PC-9 (cell line): ENCODE data around the gene ZNF273. TPM values are rescaled to one million over a fixed set of nuclear protein-coding genes. Genes with fewer than 3 reads are reported as not detected.
"Not testable (repeated sequence)": the region's sequence is repeated elsewhere in the genome, so short reads cannot be mapped to it uniquely, and the experiment has no call there.

Experiments used
- BruUV-seq: library from RNA; stranded (reverse); fragments of 400-500 nt; replicated peaks from 2 replicates; lab custom pipeline; 2021; lab: Mats Ljungman, UMichigan
- CTCF ChIA-PET: fragments of 300-600 bp; sonication (Branson Sonifier 250); formaldehyde crosslinking; loops from one replicate; lab custom pipeline; 2022; ENCODE audit warnings: antibody characterized with exemption; lab: Charles Lee
- POLR2A ChIA-PET: fragments of 300-600 bp; sonication (Branson Sonifier 250); formaldehyde crosslinking; loops from one replicate; lab custom pipeline; 2022; ENCODE audit warnings: antibody characterized with exemption; ENCODE audit not compliant: unreplicated experiment; lab: Charles Lee
- DNase-seq, 2 experiments: peaks; one replicate each; pipeline versions ENCODE4 v3.0.0 to v3.0.0-alpha.2; 2015 to 2022; ENCODE audit warnings: mixed read lengths in 1 of 2
- H2AFZ ChIP-seq: fragments of 200-600 bp; sonication (generic); 2 replicates; pipeline ENCODE4 v1.8.1; 2017; ENCODE audit warnings: antibody characterized with exemption
- H3F3A ChIP-seq: fragments of 200-600 bp; sonication (generic); 2 replicates; pipeline ENCODE4 v1.8.1; 2017; ENCODE audit warnings: antibody characterized with exemption, mild to moderate bottlenecking, low read depth; ENCODE audit not compliant: insufficient read depth
- H3K27ac ChIP-seq: fragments of 200-600 bp; sonication (generic); 2 replicates; pipeline ENCODE4 v1.6.1; 2016; ENCODE audit warnings: mixed run types
- H3K27me3 ChIP-seq: fragments of 200-600 bp; sonication (generic); 2 replicates; pipeline ENCODE4 v1.6.1; 2016; ENCODE audit warnings: low read depth, mixed run types; ENCODE audit not compliant: insufficient read depth
- H3K36me3 ChIP-seq: fragments of 200-600 bp; sonication (generic); 2 replicates; pipeline ENCODE4 v1.6.1; 2016; ENCODE audit warnings: low read depth, mixed run types
- H3K4me1 ChIP-seq: fragments of 200-600 bp; sonication (generic); replicated peaks from 2 replicates; pipeline ENCODE4 v1.6.1; 2016; ENCODE audit warnings: mixed run types; ENCODE audit not compliant: insufficient read depth
- H3K4me2 ChIP-seq: fragments of 200-600 bp; sonication (generic); 2 replicates; pipeline ENCODE4 v1.6.1; 2017; ENCODE audit warnings: mixed run types
- H3K4me3 ChIP-seq: fragments of 200-600 bp; sonication (generic); 2 replicates; pipeline ENCODE4 v1.6.1; 2016; ENCODE audit warnings: mixed run types
- H3K79me2 ChIP-seq: fragments of 200-600 bp; sonication (generic); 2 replicates; pipeline ENCODE4 v1.6.1; 2017; ENCODE audit warnings: low read depth, mixed run types
- H3K9me2 ChIP-seq: fragments of 200-600 bp; sonication (generic); 2 replicates; pipeline ENCODE4 v1.8.1; 2017; ENCODE audit warnings: mild to moderate bottlenecking; ENCODE audit not compliant: insufficient read depth
- H3K9me3 ChIP-seq: fragments of 200-600 bp; sonication (generic); 2 replicates; pipeline ENCODE4 v1.8.1; 2016; ENCODE audit warnings: low read depth; ENCODE audit not compliant: insufficient read depth
- H4K20me1 ChIP-seq: fragments of 200-600 bp; sonication (generic); 2 replicates; pipeline ENCODE4 v1.8.1; 2017; ENCODE audit not compliant: insufficient read depth
- CTCF ChIP-seq: fragments of 200-600 bp; sonication (generic); conservative IDR thresholded peaks from 2 replicates; pipeline ENCODE4 v1.6.1; 2017; ENCODE audit warnings: mixed run types, antibody characterized with exemption, mild to moderate bottlenecking, moderate library complexity
- EZH2 ChIP-seq: fragments of 200-600 bp; sonication (generic); IDR thresholded peaks from 2 replicates; pipeline ENCODE4 v1.8.0; 2017; ENCODE audit warnings: antibody characterized with exemption, low read depth
- intact Hi-C: fragments of 100-400 bp; cut with micrococcal nuclease; formaldehyde crosslinking; loops from one replicate; pipeline ENCODE4 v1.10.0; 2022; ENCODE audit not compliant: unreplicated experiment
- total RNA-seq: library from RNA; stranded (reverse); gene quantifications from 2 replicates; pipeline ENCODE4 v1.2.3, GENCODE V29; 2021

The ZNF273 gene
- total RNA-seq, 1 experiment from 2014 or later: 4.6 TPM

GRCh38 chr7:64892666-64893309 is 10.3 kb upstream of the ZNF273 start:
- BruUV-seq: no TSS peak
- no peak for TF ChIP-seq CTCF
- TF ChIP-seq EZH2: no peak
- H3F3A ChIP-seq: no peaks in the 10 kb centered on the region
- POLR2A ChIA-PET: interaction anchor here (0.7 kb wide), 1 partner anchor 14 kb away, joined by 4 read pairs; no protein-coding TSS in a partner anchor
- H4K20me1 ChIP-seq: no peaks in the 10 kb centered on the region
- H3K27me3 ChIP-seq: peaks cover 8% of the 10 kb centered on the region; the same call in 1 of the 2 replicates
- no peaks in the 10 kb centered on the region; the same call in 1 of the 2 replicates for H3K9me2 ChIP-seq
- H3K27ac ChIP-seq: no peak overlapping the region
- intact Hi-C loops: no loop called here
- H3K4me1 ChIP-seq: no peaks in the 10 kb centered on the region
- DNase-seq: no peak
- no peaks in the 10 kb centered on the region for H3K36me3 ChIP-seq
- CTCF ChIA-PET: no interaction called here
- no peaks in the 10 kb centered on the region for H3K9me3 ChIP-seq
- no peaks in the 10 kb centered on the region for H3K79me2 ChIP-seq
- H3K4me2 ChIP-seq: no peak overlapping the region
- H3K4me3 ChIP-seq: no peak overlapping the region
- no peak overlapping the region for H2AFZ ChIP-seq

GRCh38 chr7:64893401-64893800 is 9.7 kb upstream of the ZNF273 start:
- no TSS peak for BruUV-seq
- H3K9me3 ChIP-seq: no peaks in the 10 kb centered on the region
- H2AFZ ChIP-seq: no peak overlapping the region
- no peaks in the 10 kb centered on the region for H3K79me2 ChIP-seq
- no peaks in the 10 kb centered on the region for H3F3A ChIP-seq
- no peak overlapping the region for H3K4me2 ChIP-seq
- H3K27me3 ChIP-seq: peaks cover 3% of the 10 kb centered on the region; the same call in 1 of the 2 replicates
- no peaks in the 10 kb centered on the region for H3K4me1 ChIP-seq
- H3K9me2 ChIP-seq: no peaks in the 10 kb centered on the region; the same call in 1 of the 2 replicates
- DNase-seq: no peak
- no peaks in the 10 kb centered on the region for H3K36me3 ChIP-seq
- CTCF ChIA-PET: no interaction called here
- POLR2A ChIA-PET: no interaction called here
- no peak overlapping the region for H3K27ac ChIP-seq
- H4K20me1 ChIP-seq: no peaks in the 10 kb centered on the region
- intact Hi-C loops: no loop called here
- no peak overlapping the region for H3K4me3 ChIP-seq
- TF ChIP-seq EZH2 (no peak), CTCF (no peak)

GRCh38 chr7:64902461-64902805 is 640 bp upstream of the ZNF273 start:
- POLR2A ChIA-PET: interaction anchor here (0.5 to 0.6 kb wide), 2 partner anchors 744 to 854 kb away, joined by 9 to 12 read pairs; no protein-coding TSS in a partner anchor
- DNase-seq, H4K20me1 ChIP-seq, H3K27ac ChIP-seq, H3K27me3 ChIP-seq, H3K36me3 ChIP-seq, BruUV-seq, intact Hi-C loops, CTCF ChIA-PET, H3K9me2 ChIP-seq, H3F3A ChIP-seq, H3K4me1 ChIP-seq, H3K9me3 ChIP-seq: not testable (repeated sequence)
- Histone ChIP-seq H2AFZ (peak overlapping the region; percentile 92; the same call in 1 of the 2 replicates), H3K4me3 (peak overlapping the region; percentile 70; the same call in 1 of the 2 replicates), H3K4me2 (peak overlapping the region; percentile 94), H3K79me2 (peaks cover 13% of the 10 kb centered on the region; the same call in 1 of the 2 replicates)
